Epithelial cell of esophagus (primary cell): ENCODE data around the gene MED17.
"Not testable (repeated sequence)": the region's sequence is repeated elsewhere in the genome, so short reads cannot be mapped to it uniquely, and the experiment has no call there.

ENCODE experiments used
- DNase-seq: peaks from one replicate; pipeline ENCODE4 v3.0.0; 2010; ENCODE audit warnings: low read depth
- H3K4me3 ChIP-seq: 2 replicates; pipeline ENCODE4 v1.5.1; 2011; ENCODE audit warnings: mild to moderate bottlenecking, low read length, control low read depth
- TF ChIP-seq, protein P1 (sequence below): IDR thresholded peaks from 2 replicates; pipeline ENCODE4 v1.5.1; 2011; ENCODE audit warnings: low read depth, mild to moderate bottlenecking, low read length, control low read depth, inconsistent platforms; ENCODE audit not compliant: insufficient read depth; ENCODE audit errors: missing control alignments

Gene MED17

DNA sequence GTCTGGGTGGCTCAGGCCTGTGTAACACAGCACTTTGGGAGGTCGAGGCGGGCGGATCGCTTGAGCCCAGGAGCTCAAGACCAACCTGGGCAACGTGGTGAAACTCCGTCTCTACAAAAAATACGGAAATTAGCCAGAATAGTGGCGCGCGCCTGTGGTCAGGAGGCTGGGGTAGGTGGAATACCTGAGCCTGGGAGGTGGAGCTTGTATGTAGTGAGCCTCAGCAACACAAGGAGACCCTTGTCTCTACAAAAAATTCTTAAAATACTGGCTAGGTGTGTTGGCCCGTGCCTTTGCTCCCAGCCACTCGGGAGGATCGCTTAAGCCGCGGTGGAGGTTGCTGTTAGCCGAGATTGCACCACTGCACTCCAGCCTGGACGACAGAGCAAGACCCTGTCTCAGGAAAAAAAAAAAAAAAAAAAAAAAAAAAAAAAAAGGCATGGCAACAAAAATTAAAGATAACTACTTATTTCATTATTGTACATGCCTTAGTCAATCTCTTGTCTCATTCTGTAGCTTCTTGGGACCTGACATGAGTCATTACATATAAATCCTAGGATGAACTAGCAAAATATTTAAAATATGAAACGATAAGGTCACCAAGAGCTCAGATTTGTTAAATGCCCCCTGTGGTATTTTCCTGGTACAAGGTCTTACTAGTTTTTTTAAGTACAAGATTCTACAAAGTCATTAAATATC is 43.9 kb upstream of the MED17 start:
- TF ChIP-seq, protein P1, sequence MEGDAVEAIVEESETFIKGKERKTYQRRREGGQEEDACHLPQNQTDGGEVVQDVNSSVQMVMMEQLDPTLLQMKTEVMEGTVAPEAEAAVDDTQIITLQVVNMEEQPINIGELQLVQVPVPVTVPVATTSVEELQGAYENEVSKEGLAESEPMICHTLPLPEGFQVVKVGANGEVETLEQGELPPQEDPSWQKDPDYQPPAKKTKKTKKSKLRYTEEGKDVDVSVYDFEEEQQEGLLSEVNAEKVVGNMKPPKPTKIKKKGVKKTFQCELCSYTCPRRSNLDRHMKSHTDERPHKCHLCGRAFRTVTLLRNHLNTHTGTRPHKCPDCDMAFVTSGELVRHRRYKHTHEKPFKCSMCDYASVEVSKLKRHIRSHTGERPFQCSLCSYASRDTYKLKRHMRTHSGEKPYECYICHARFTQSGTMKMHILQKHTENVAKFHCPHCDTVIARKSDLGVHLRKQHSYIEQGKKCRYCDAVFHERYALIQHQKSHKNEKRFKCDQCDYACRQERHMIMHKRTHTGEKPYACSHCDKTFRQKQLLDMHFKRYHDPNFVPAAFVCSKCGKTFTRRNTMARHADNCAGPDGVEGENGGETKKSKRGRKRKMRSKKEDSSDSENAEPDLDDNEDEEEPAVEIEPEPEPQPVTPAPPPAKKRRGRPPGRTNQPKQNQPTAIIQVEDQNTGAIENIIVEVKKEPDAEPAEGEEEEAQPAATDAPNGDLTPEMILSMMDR = no peak
- peak; percentile 59 for DNase-seq
- H3K4me3 ChIP-seq = peak overlapping the region; percentile 85

DNA sequence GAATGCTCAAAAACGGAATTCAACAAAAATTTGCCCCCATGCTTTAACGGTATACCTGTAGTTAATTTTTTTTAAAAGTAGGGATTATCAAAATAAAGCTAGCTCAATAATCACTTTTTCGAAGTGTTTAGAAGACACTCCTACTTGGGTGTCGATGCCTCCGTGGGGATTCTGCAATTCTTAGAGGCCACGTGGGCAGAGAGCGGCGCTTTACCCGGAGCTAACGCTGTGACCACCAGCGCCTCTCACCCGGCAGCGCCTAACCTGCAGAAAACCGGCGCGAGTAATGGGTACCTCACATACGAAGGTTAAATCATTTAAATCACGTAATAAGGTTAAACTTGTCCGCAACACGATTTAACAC is 43.4 kb upstream of the MED17 start:
- TF ChIP-seq, protein P1 = no peak
- DNase-seq = peak; percentile 62
- H3K4me3 ChIP-seq = peak overlapping the region; percentile 85

DNA sequence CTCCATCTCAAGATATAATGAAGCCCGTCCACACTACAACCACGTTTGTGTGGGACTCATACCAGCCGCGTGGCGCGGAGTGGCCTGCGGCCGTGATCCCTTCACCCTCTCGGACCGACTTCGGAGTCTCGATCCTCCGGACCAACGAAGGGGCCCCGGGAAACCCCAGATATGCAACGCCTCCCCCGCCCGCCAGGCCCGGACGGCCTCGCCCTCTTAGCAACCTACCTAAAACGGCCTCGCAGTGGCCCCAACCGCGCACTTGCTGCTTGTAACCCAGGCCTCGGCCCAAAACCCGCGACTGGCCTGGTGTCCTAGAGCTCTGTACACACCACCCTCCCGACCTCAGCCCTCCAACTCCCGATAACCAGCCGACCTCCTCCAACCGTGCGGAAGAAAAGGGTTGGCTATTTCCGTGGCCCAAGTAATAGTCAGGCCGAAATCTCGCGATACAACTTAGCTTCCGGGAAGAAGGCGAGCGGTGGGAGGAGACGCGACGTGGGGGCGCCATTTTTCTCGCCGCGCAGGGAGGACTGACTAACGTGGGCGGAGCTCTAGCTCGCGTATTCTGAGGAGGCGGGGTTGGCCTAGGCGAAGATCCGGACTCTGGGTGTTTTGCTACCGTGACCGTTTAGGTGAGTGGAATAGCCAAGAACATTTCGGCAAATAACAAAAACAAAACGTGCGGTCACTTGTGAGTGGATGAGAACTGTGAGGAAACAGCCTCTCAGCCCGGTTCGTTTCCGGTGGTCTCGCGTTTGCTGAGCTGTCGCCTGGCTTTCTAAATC is 42.8 kb upstream of the MED17 start, which contains the start of the genes C11orf54 and TAF1D:
Gene C11orf54, plus strand, starts transcription at position 579 of the 788 bp plus-strand sequence. CDS start 5,722 bp downstream, outside the sequence.
Gene TAF1D, minus strand, starts transcription at position 402 of the 788 bp plus-strand sequence. CDS start 2,191 bp downstream, outside the sequence.
- DNase-seq = peak; percentile 98
- H3K4me3 ChIP-seq = peak within 1 kb of the TSS; percentile 85
- TF ChIP-seq, protein P1 = no peak

DNA sequence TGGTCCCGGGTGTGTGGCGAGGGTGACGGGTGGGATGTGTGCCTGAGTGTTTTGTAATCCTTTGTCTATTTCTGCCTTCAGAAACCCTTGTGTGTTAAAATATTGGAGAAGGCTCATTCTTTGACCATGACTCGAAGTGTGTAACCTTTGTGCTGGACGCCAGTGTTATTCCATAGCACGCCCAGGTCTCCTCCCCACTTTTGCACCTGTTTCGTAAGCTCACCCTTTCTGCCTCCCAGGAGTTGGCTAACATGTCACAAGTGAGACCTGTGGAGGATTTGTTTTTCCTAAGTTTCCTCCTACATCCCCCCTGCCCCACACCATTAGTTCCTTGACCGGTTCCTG is 42.2 kb upstream of the MED17 start:
- peak; percentile 79 for DNase-seq
- peak overlapping the region; percentile 85 for H3K4me3 ChIP-seq

DNA sequence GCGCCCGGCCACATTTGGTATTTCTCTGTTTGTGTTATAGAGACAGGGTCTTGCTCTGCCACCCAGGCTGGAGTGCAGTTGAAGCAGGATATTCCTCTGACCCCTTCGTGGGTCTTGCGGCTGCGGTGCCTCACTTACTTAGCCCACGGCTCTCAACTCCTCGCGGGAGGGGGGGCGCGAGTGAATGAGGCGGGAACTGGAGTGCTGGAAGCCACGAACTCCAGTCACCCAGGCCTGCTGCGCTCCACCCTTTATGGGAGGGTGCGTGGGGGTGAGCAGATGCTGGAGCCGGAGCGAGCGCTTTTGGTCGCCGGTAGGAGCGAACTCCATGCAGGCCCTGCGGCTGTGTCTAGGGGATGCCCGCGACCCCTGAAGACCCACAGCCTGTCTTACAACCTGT is 40.8 kb upstream of the MED17 start:
- no peak overlapping the region for H3K4me3 ChIP-seq
- TF ChIP-seq, protein P1 = no peak
- no peak for DNase-seq

More for the DNA sequence above, 42.2 kb upstream of the MED17 start:
- TF ChIP-seq, protein P1 = no peak

DNA sequence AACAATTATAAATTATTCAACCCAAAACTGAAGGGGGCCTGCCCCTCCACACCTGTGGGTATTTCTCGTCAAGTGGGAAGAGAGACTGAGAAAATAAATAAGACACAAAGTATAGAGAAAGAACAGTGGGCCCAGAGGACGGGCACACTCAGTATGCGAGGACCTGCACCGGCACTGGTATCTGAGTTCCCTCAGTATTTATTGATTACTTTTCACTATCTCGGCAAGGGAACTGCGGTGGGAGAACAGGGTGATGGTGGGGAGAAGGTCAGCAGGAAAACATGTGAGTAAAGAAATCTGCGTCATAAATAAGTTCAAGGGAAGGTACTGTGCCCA is 39.4 kb upstream of the MED17 start:
- DNase-seq = no peak
- TF ChIP-seq, protein P1 = no peak
- no peak overlapping the region for H3K4me3 ChIP-seq

DNA sequence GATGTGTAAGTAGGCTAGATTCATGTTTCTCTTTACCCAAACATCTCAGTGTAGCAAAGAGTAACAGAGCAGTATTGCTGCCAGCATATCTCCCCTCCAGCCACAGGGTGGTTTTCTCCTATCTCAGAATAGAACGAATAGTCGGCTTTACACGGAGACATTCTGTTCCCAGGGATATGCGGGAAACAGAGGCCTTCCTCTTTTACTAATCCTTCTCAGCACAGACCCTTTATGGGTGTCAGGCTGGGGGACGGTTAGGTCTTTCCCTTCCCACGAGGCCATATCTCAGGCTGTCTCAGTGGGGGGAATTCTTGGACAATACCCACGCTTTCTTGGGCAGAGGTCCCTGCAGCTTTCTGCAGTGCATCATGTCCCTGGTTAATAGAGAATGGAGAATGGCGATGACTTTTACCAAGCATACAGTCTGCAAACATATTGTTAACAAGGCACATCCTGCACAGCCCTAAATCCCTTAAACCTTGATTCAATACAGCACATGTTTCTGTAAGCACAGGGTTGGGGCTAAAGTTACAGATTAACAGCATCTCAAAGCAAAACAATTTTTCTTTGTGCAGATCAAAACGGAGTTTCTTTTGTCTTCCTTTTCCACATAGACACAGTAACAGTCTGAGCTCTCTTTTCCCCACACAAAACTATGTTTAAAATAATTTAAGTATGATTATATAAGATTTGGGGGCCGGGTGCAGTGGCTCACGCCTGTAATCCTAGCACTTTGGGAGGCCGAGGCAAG is 38.9 kb upstream of the MED17 start:
- DNase-seq, H3K4me3 ChIP-seq: not testable (repeated sequence)
